Measurements from ENCODE around the gene PCDHAC2.

Gene PCDHAC2

GRCh38 chr5:140986117-140986521 lies 19.8 kb downstream of the PCDHAC2 start:
- DNase-seq (ENCODE audit: low read depth in 2 of 2), result no peak

- no peak for DNase-seq (ENCODE audit: low read depth in 2 of 2)
These were observed 21.8 kb downstream of the PCDHAC2 start for GRCh38 chr5:140988100-140988499.

- no peak for DNase-seq (ENCODE audit: low read depth in 2 of 2)
These were observed 22.3 kb downstream of the PCDHAC2 start for GRCh38 chr5:140988608-140989007.

GRCh38 chr5:140989254-140990020 lies 23.2 kb downstream of the PCDHAC2 start:
- no peak for DNase-seq (ENCODE audit: low read depth in 2 of 2)

GRCh38 chr5:140992828-140993227 lies 26.6 kb downstream of the PCDHAC2 start:
- no peak for DNase-seq (ENCODE audit: low read depth in 2 of 2)

GRCh38 chr5:140996060-140996459 lies 29.8 kb downstream of the PCDHAC2 start:
- DNase-seq (ENCODE audit: low read depth in 2 of 2), result no peak

- DNase-seq (ENCODE audit: low read depth in 2 of 2), result no peak
These were observed 32.7 kb downstream of the PCDHAC2 start for GRCh38 chr5:140998921-140999410.

GRCh38 chr5:141001446-141001843 lies 35.2 kb downstream of the PCDHAC2 start:
- DNase-seq (ENCODE audit: low read depth in 2 of 2), result no peak

GRCh38 chr5:141001844-141002604 lies 35.7 kb downstream of the PCDHAC2 start:
- DNase-seq (ENCODE audit: low read depth in 2 of 2), result no peak

- DNase-seq (ENCODE audit: low read depth in 2 of 2), result no peak
These were observed 36.3 kb downstream of the PCDHAC2 start for GRCh38 chr5:141002605-141002965.

GRCh38 chr5:141003031-141003430 lies 36.8 kb downstream of the PCDHAC2 start:
- DNase-seq (ENCODE audit: low read depth in 2 of 2), result no peak

GRCh38 chr5:141003791-141004611 lies 37.7 kb downstream of the PCDHAC2 start:
- DNase-seq (ENCODE audit: low read depth in 2 of 2), result no peak

- DNase-seq (ENCODE audit: low read depth in 2 of 2), result no peak
These were observed 41.5 kb downstream of the PCDHAC2 start for GRCh38 chr5:141007791-141008190.

GRCh38 chr5:141010047-141010793 lies 43.9 kb downstream of the PCDHAC2 start:
- DNase-seq (ENCODE audit: low read depth in 2 of 2), result no peak

GRCh38 chr5:141017943-141018342 lies 51.7 kb downstream of the PCDHAC2 start:
- no peak for DNase-seq (ENCODE audit: low read depth in 2 of 2)

Data from stimulated activated CD4-positive, alpha-beta T cell treated with anti-CD3 and anti-CD28 coated beads, Interleukin-15, amount 100 ng/mL, for 48 hours (primary cell).